GM23338 (cell line): ENCODE results near the gene SLC3A2. TPM values are rescaled to one million over a fixed set of nuclear protein-coding genes. Genes with fewer than 3 reads are reported as not detected.
A peak's percentile ranks its signal among the peaks of the same experiment; 100 is the strongest.

Experiments
- ATAC-seq: fragments of 200-7000 bp; cut with Tn5 transposase; 3 replicates; pipeline ENCODE4 v1.9.1; 2020
- DNase-seq: peaks from one replicate; pipeline ENCODE4 v3.0.0-alpha.2; 2015; ENCODE audit warnings: low spot score
- H2AFZ ChIP-seq: fragments of 200-600 bp; sonication (generic); 2 replicates; pipeline ENCODE4 v1.8.0; 2016; ENCODE audit warnings: antibody characterized with exemption, mild to moderate bottlenecking, moderate library complexity
- H3F3A ChIP-seq: fragments of 200-600 bp; sonication (generic); replicated peaks from 2 replicates; pipeline ENCODE4 v1.8.0; 2017; ENCODE audit warnings: antibody characterized with exemption, mixed run types, low read depth
- H3K27ac ChIP-seq: fragments of 200-600 bp; sonication (generic); 2 replicates; pipeline ENCODE4 v1.6.1; 2016; ENCODE audit warnings: low read depth
- H3K27me3 ChIP-seq: fragments of 200-600 bp; sonication (generic); 2 replicates; pipeline ENCODE4 v1.8.0; 2016; ENCODE audit warnings: mild to moderate bottlenecking, mixed run types, moderate library complexity; ENCODE audit not compliant: insufficient read depth
- H3K36me3 ChIP-seq: fragments of 200-600 bp; sonication (generic); 2 replicates; pipeline ENCODE4 v1.8.0; 2016; ENCODE audit warnings: mild to moderate bottlenecking; ENCODE audit not compliant: insufficient read depth
- H3K4me1 ChIP-seq: fragments of 200-600 bp; sonication (generic); 2 replicates; pipeline ENCODE4 v1.8.0; 2016; ENCODE audit warnings: mild to moderate bottlenecking, moderate library complexity; ENCODE audit not compliant: insufficient read depth
- H3K4me2 ChIP-seq: fragments of 200-600 bp; sonication (generic); 2 replicates; pipeline ENCODE4 v1.7.1; 2017; ENCODE audit warnings: mixed run types
- H3K4me3 ChIP-seq: fragments of 200-600 bp; sonication (generic); 2 replicates; pipeline ENCODE4 v1.6.1; 2016; ENCODE audit warnings: mixed run types
- H3K79me2 ChIP-seq: fragments of 200-600 bp; sonication (generic); replicated peaks from 2 replicates; pipeline ENCODE4 v1.8.0; 2017; ENCODE audit warnings: mild to moderate bottlenecking; ENCODE audit not compliant: insufficient read depth
- H3K9me2 ChIP-seq: fragments of 200-600 bp; sonication (generic); 2 replicates; pipeline ENCODE4 v1.8.0; 2017; ENCODE audit not compliant: insufficient read depth
- H4K20me1 ChIP-seq: fragments of 200-600 bp; sonication (generic); replicated peaks from 2 replicates; pipeline ENCODE4 v1.8.0; 2017; ENCODE audit warnings: mild to moderate bottlenecking; ENCODE audit not compliant: insufficient read depth
- H3K27ac Mint-ChIP-seq: 2 replicates; pipeline ENCODE4 v1.8.0; 2020; ENCODE audit warnings: inconsistent platforms, mild to moderate bottlenecking, moderate library complexity, mixed read lengths
- H3K27me3 Mint-ChIP-seq: 3 replicates; pipeline ENCODE4 v1.8.0; 2022; ENCODE audit warnings: low read depth, mild to moderate bottlenecking, moderate library complexity, mixed read lengths, inconsistent platforms; ENCODE audit not compliant: insufficient read depth, poor library complexity
- H3K36me3 Mint-ChIP-seq: 3 replicates; pipeline ENCODE4 v1.8.0; 2021; ENCODE audit warnings: low read depth, mild to moderate bottlenecking, inconsistent platforms, moderate library complexity, mixed read lengths
- H3K4me1 Mint-ChIP-seq: 3 replicates; pipeline ENCODE4 v1.8.0; 2020; ENCODE audit warnings: mild to moderate bottlenecking, inconsistent platforms, mixed read lengths
- H3K4me3 Mint-ChIP-seq: 3 replicates; pipeline ENCODE4 v1.8.0; 2021; ENCODE audit warnings: moderate library complexity, mild to moderate bottlenecking, inconsistent platforms, mixed read lengths
- H3K9me3 Mint-ChIP-seq: 3 replicates; pipeline ENCODE4 v1.8.0; 2020; ENCODE audit warnings: moderate library complexity, mild to moderate bottlenecking, inconsistent platforms, mixed read lengths
- CREB1 ChIP-seq: fragments of 250-450 bp; sonication (Bioruptor Pico); IDR thresholded peaks from 2 replicates; pipeline ENCODE4 v1.5.0; 2020; ENCODE audit warnings: low read depth, mild to moderate bottlenecking, moderate library complexity
- ETS1 ChIP-seq: IDR thresholded peaks from 2 replicates; pipeline ENCODE4 v1.6.1; 2016; ENCODE audit warnings: antibody characterized with exemption
- EZH2 ChIP-seq: fragments of 200-600 bp; sonication (generic); IDR thresholded peaks from one replicate; pipeline ENCODE4 v1.8.0; 2017; ENCODE audit warnings: antibody characterized with exemption, mild to moderate bottlenecking, low read depth; ENCODE audit not compliant: unreplicated experiment
- EZH2phosphoT487 ChIP-seq: fragments of 200-600 bp; sonication (generic); IDR thresholded peaks from one replicate; pipeline ENCODE4 v1.8.1; 2018; ENCODE audit warnings: antibody characterized with exemption; ENCODE audit not compliant: unreplicated experiment
- JUNB ChIP-seq: IDR thresholded peaks from one replicate; pipeline ENCODE4 v1.6.1; 2016; ENCODE audit warnings: antibody characterized with exemption; ENCODE audit not compliant: unreplicated experiment
- NANOG ChIP-seq: IDR thresholded peaks from 2 replicates; pipeline ENCODE4 v1.6.1; 2016; ENCODE audit warnings: antibody characterized with exemption, borderline replicate concordance
- POLR2AphosphoS5 ChIP-seq: IDR thresholded peaks from 2 replicates; pipeline ENCODE4 v1.6.1; 2016; ENCODE audit warnings: antibody characterized with exemption, low read depth
- STAT1 ChIP-seq: IDR thresholded peaks from one replicate; pipeline ENCODE4 v1.6.1; 2016; ENCODE audit warnings: antibody characterized with exemption; ENCODE audit not compliant: unreplicated experiment
- ZNF114 ChIP-seq: fragments of 250-450 bp; sonication (Bioruptor Pico); IDR thresholded peaks from 2 replicates; pipeline ENCODE4 v1.5.0; 2020; ENCODE audit warnings: mild to moderate bottlenecking, moderate library complexity
- ZNF331 ChIP-seq: fragments of 250-450 bp; sonication (Bioruptor Pico); IDR thresholded peaks from 2 replicates; pipeline ENCODE4 v1.5.0; 2020; ENCODE audit warnings: low read depth, mild to moderate bottlenecking, moderate library complexity
- ZNF462 ChIP-seq: fragments of 250-450 bp; sonication (Bioruptor Pico); IDR thresholded peaks from 2 replicates; pipeline ENCODE4 v1.5.0; 2020; ENCODE audit warnings: mild to moderate bottlenecking, moderate library complexity
- polyA plus RNA-seq: library from polyadenylated mRNA; unstranded; fragments of >200 nt; fragmentation: Nextera tagmentation; extraction: Ambion mirVana; gene quantifications from 2 replicates; pipeline ENCODE4 v1.2.1, GENCODE V29; 2016
- total RNA-seq: library from RNA; depleted of rRNA; stranded (reverse); fragments of >200 nt; shearing (Covaris generic); gene quantifications from 2 replicates; pipeline ENCODE4 v1.2.3, GENCODE V29; 2014
- TF ChIP-seq, protein P1 (sequence below): IDR thresholded peaks from one replicate; pipeline ENCODE4 v1.6.1; 2018; ENCODE audit warnings: antibody characterized with exemption; ENCODE audit not compliant: unreplicated experiment
- TF ChIP-seq, protein P2 (sequence below), 2 experiments: fragments of 200-600 bp in 1 of 2; sonication (generic) in 1 of 2; conservative IDR thresholded peaks; 2 replicates each; pipeline versions ENCODE4 v1.5.1 to v1.6.1; 2016 to 2017; ENCODE audit warnings: antibody characterized with exemption in 2 of 2, low read depth in 2 of 2, mild to moderate bottlenecking in 2 of 2, moderate library complexity in 1 of 2

SLC3A2 gene
- total and polyA plus RNA-seq, 2 experiments from 2014 or later = 240 to 425 TPM

DNA sequence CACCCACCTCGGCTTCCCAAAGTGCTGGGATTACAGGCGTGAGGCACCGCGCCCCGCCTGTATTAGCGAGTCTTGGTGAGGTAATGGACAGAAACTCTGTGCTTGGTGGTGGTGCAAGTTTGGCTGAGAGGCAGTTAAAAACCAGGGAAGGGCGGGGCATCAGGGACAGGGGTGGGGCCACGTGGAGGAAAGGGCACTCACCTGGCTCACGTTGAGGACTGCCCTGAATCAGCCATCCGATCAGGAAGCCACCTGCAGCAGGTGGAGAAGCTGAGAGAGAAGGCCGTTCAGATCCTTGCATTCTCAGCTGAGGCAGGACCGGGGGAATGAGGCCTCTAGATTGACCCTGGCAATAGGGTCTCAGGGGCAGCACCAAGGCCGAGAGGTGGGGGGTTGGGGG lies 52.6 kb downstream of the SLC3A2 start:
- no peak overlapping the region for H2AFZ ChIP-seq
- Mint-ChIP-seq H3K27me3 (peaks cover 24% of the 10 kb centered on the region), H3K36me3 (peaks cover 7% of the 10 kb centered on the region; the same call in 1 of the 3 replicates), H3K27ac (no peak overlapping the region), H3K4me3 (no peak overlapping the region), H3K9me3 (peaks cover 10% of the 10 kb centered on the region), H3K4me1 (peaks cover 24% of the 10 kb centered on the region)
- peaks cover 23% of the 10 kb centered on the region for H3K27me3 ChIP-seq
- H3K27ac ChIP-seq = no peak overlapping the region
- H4K20me1 ChIP-seq = no peaks in the 10 kb centered on the region
- ATAC-seq (no peak; the same call in 2 of the 3 replicates), DNase-seq (peak; percentile 24)
- no peaks in the 10 kb centered on the region for H3K36me3 ChIP-seq
- H3K79me2 ChIP-seq = no peaks in the 10 kb centered on the region
- 0 out of 2 replicates have a peak, but pooled peaks cover under 1% of the 10 kb centered on the region for H3F3A ChIP-seq
- TF ChIP-seq EZH2 = no peak
- TF ChIP-seq POLR2AphosphoS5 = no peak
- TF ChIP-seq STAT1 = no peak
- no peak for TF ChIP-seq ZNF114 (CRISPR knock-in tag)
- TF ChIP-seq EZH2phosphoT487 = no peak
- no peak for TF ChIP-seq NANOG
- TF ChIP-seq ZNF462 (CRISPR knock-in tag) = no peak
- TF ChIP-seq, protein P1, sequence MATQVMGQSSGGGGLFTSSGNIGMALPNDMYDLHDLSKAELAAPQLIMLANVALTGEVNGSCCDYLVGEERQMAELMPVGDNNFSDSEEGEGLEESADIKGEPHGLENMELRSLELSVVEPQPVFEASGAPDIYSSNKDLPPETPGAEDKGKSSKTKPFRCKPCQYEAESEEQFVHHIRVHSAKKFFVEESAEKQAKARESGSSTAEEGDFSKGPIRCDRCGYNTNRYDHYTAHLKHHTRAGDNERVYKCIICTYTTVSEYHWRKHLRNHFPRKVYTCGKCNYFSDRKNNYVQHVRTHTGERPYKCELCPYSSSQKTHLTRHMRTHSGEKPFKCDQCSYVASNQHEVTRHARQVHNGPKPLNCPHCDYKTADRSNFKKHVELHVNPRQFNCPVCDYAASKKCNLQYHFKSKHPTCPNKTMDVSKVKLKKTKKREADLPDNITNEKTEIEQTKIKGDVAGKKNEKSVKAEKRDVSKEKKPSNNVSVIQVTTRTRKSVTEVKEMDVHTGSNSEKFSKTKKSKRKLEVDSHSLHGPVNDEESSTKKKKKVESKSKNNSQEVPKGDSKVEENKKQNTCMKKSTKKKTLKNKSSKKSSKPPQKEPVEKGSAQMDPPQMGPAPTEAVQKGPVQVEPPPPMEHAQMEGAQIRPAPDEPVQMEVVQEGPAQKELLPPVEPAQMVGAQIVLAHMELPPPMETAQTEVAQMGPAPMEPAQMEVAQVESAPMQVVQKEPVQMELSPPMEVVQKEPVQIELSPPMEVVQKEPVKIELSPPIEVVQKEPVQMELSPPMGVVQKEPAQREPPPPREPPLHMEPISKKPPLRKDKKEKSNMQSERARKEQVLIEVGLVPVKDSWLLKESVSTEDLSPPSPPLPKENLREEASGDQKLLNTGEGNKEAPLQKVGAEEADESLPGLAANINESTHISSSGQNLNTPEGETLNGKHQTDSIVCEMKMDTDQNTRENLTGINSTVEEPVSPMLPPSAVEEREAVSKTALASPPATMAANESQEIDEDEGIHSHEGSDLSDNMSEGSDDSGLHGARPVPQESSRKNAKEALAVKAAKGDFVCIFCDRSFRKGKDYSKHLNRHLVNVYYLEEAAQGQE = no peak
- TF ChIP-seq, protein P2, sequence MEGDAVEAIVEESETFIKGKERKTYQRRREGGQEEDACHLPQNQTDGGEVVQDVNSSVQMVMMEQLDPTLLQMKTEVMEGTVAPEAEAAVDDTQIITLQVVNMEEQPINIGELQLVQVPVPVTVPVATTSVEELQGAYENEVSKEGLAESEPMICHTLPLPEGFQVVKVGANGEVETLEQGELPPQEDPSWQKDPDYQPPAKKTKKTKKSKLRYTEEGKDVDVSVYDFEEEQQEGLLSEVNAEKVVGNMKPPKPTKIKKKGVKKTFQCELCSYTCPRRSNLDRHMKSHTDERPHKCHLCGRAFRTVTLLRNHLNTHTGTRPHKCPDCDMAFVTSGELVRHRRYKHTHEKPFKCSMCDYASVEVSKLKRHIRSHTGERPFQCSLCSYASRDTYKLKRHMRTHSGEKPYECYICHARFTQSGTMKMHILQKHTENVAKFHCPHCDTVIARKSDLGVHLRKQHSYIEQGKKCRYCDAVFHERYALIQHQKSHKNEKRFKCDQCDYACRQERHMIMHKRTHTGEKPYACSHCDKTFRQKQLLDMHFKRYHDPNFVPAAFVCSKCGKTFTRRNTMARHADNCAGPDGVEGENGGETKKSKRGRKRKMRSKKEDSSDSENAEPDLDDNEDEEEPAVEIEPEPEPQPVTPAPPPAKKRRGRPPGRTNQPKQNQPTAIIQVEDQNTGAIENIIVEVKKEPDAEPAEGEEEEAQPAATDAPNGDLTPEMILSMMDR (conservative IDR thresholded peaks at IDR 0.05; ENCODE audit: low read depth in 2 of 2) = no peak
- TF ChIP-seq JUNB = no peak
- TF ChIP-seq CREB1 (CRISPR knock-in tag) = no peak
- no peak for TF ChIP-seq ETS1
- TF ChIP-seq ZNF331 (CRISPR knock-in tag) = no peak
- peaks cover 9% of the 10 kb centered on the region for H3K4me1 ChIP-seq
- H3K9me2 ChIP-seq = no peaks in the 10 kb centered on the region
- H3K4me2 ChIP-seq = no peak overlapping the region
- H3K4me3 ChIP-seq = no peak overlapping the region
